AG04450 (cell line): ENCODE data around the gene PDSS2. TPM values are rescaled to one million over a fixed set of nuclear protein-coding genes. Genes with fewer than 3 reads are reported as not detected.

Experiments
- CTCF ChIA-PET: fragments of 300-600, 350-600 bp; formaldehyde crosslinking; extraction: SDS; loops from one replicate; lab custom pipeline; 2022; ENCODE audit warnings: antibody characterized with exemption, inconsistent platforms; lab: Charles Lee
- POLR2A ChIA-PET: fragments of 350-600 bp; formaldehyde crosslinking; extraction: SDS; loops from one replicate; lab custom pipeline; 2021; ENCODE audit warnings: antibody characterized with exemption, inconsistent platforms; lab: Yijun Ruan, JAX
- DNase-seq: peaks from one replicate; pipeline ENCODE4 v3.0.0-alpha.2; 2011; ENCODE audit warnings: low read depth, low spot score
- H3K27ac ChIP-seq: one replicate; pipeline ENCODE4 v1.5.1; 2012; ENCODE audit warnings: low read depth, low read length, control low read depth
- H3K27me3 ChIP-seq: one replicate; pipeline ENCODE4 v1.6.0; 2012; ENCODE audit warnings: low read length; ENCODE audit not compliant: control insufficient read depth, insufficient read depth
- H3K4me3 ChIP-seq: 2 replicates; pipeline ENCODE4 v1.5.1; 2011; ENCODE audit warnings: mild to moderate bottlenecking, low read depth, low read length, control low read depth
- H3K9me3 ChIP-seq: 2 replicates; pipeline ENCODE4 v1.5.1; 2012; ENCODE audit warnings: low read length; ENCODE audit not compliant: control insufficient read depth, insufficient read depth
- polyA plus RNA-seq: library from polyadenylated mRNA; depleted of rRNA; stranded (reverse); fragments of >200 nt; gene quantifications from 2 replicates; pipeline ENCODE4 v1.2.3, GENCODE V29; 2011
- TF ChIP-seq, protein P1 (sequence below): IDR thresholded peaks from 2 replicates; pipeline ENCODE4 v1.5.1; 2011; ENCODE audit warnings: low read depth, low read length, control low read depth, inconsistent platforms

The PDSS2 gene
- polyA plus RNA-seq, 1 experiment: 19.1 TPM

DNA sequence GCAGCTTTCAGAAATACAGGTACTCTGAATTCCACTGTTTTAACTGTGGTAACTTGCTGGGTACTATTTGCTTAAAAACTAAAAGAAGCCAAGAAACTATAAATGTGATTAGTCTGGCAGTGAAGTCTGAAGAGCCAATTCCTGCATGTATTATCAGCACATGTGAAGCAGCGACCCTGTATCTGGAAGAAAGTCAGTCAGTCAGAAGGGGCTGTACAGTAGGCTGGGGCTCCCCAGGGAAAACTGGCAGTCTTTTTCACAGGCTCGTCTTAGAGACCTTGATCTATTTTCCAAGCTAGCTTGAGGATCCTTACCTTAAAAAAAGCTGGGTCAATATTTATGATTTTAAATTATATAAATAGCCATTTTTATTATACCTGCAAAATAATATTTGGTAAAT is 104.9 kb downstream of the PDSS2 start:
- Histone ChIP-seq H3K9me3 (no peaks in the 10 kb centered on the region), H3K4me3 (no peak overlapping the region), H3K27me3 (no peaks in the 10 kb centered on the region), H3K27ac (no peak overlapping the region)
- ChIA-PET CTCF (no interaction called here), POLR2A (no interaction called here)
- DNase-seq: no peak
- TF ChIP-seq, protein P1, sequence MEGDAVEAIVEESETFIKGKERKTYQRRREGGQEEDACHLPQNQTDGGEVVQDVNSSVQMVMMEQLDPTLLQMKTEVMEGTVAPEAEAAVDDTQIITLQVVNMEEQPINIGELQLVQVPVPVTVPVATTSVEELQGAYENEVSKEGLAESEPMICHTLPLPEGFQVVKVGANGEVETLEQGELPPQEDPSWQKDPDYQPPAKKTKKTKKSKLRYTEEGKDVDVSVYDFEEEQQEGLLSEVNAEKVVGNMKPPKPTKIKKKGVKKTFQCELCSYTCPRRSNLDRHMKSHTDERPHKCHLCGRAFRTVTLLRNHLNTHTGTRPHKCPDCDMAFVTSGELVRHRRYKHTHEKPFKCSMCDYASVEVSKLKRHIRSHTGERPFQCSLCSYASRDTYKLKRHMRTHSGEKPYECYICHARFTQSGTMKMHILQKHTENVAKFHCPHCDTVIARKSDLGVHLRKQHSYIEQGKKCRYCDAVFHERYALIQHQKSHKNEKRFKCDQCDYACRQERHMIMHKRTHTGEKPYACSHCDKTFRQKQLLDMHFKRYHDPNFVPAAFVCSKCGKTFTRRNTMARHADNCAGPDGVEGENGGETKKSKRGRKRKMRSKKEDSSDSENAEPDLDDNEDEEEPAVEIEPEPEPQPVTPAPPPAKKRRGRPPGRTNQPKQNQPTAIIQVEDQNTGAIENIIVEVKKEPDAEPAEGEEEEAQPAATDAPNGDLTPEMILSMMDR: no peak

DNA sequence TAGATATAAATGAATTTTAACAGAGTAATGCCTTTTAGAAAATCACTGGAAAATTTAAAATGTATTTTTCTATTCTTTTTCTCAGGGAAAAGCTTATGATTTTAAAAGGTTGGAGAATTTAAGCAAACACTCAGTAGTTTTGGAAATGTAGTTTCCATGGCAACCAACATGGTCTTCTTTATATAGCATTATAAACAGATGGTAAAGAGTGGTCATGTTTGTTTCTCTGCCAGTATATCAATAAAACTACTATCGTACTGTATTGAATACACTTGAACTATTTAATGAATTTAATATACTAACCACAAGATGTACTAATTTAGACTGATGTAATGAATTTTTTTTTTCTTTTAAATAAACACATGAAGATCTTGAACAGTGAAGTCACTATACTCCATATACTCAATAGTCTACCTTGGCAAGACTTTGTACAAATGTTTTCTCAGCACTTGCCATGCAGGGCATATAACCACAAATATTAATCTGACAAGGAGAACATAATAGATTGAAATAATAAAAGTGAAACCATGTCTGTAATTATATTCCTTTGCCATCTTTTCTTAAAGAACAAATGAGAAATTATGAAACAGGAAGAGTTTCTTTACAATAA is 105.5 kb downstream of the PDSS2 start:
- no peak overlapping the region for H3K4me3 ChIP-seq
- H3K27ac ChIP-seq: no peak overlapping the region
- no peaks in the 10 kb centered on the region for H3K9me3 ChIP-seq
- TF ChIP-seq, protein P1: no peak
- no peak for DNase-seq
- CTCF ChIA-PET: interaction anchor here (1.1 kb wide), 1 partner anchor 8 kb away, joined by 5 read pairs; no protein-coding TSS in a partner anchor
- no peaks in the 10 kb centered on the region for H3K27me3 ChIP-seq
- POLR2A ChIA-PET: no interaction called here

DNA sequence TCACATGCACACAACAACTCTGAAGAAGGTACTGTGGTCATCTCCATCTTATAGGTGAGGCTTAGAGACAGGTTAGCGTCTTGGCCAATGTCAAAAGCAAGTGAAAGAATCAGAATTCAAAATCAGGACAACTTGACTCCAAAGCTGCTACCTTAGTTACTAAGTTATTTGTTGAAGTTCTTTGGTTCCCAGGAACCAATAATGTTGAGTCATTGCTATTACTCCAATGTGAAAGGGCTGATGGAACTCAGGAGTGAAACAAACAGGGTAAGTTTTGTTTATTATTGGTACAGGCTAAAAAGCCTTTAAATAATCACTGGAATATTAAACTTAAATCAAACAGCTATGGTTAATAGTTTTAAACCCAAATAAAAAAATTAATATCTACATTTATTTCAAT is 111.1 kb downstream of the PDSS2 start:
- no peak for DNase-seq
- Histone ChIP-seq H3K4me3 (no peak overlapping the region), H3K9me3 (no peaks in the 10 kb centered on the region), H3K27ac (no peak overlapping the region), H3K27me3 (no peaks in the 10 kb centered on the region)
- CTCF ChIA-PET: interaction anchor here (1.0 to 2.4 kb wide), 2 partner anchors 30 to 234 kb away, joined by 3 to 7 read pairs; no protein-coding TSS in a partner anchor
- POLR2A ChIA-PET: no interaction called here
- TF ChIP-seq, protein P1: no peak

DNA sequence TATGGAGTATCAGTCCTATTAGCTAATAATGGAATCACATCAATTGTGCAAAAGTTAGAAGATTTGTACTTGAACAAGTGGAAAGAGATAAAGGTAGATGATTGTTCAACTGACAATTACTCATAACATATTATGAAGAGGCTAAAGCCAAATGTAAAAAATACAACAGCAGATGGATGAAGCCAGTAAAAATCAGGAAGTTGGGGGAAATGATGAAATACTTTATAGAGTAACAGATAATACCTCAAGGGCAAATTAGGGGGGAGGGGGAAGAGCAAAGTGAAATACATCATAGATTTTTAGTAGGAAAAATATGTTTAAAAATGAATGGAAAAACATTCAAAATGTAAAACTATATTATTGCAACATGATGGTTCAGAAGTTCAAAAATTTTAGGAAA is 114.0 kb downstream of the PDSS2 start:
- Histone ChIP-seq H3K27me3 (no peaks in the 10 kb centered on the region), H3K9me3 (no peaks in the 10 kb centered on the region), H3K27ac (no peak overlapping the region), H3K4me3 (no peak overlapping the region)
- TF ChIP-seq, protein P1: no peak
- ChIA-PET POLR2A (no interaction called here), CTCF (no interaction called here)
- DNase-seq: no peak

DNA sequence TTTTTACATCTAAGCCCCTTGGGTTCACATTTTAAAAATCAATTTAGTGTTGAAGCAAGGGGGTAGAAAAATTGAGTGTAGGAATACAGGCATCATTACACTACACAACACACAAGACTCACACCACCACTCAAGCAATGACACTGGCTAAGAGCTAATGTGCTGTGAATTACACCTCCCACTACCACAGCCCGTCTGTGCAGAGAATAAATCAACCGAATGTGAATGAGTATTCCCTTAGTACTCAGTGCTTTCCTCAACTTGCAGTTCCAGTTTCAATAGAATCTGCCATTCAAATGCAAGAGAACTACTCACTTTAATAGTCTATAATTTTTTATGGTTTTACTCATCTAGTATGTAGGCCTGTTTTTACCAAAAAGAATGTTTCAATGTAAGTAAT is 114.4 kb downstream of the PDSS2 start:
- Histone ChIP-seq H3K27me3 (no peaks in the 10 kb centered on the region), H3K9me3 (no peaks in the 10 kb centered on the region), H3K4me3 (no peak overlapping the region), H3K27ac (no peak overlapping the region)
- no peak for DNase-seq
- CTCF ChIA-PET: no interaction called here
- POLR2A ChIA-PET: no interaction called here
- TF ChIP-seq, protein P1: no peak
